A673 (cell line): ENCODE data around the gene MIA2. TPM values are rescaled to one million over a fixed set of nuclear protein-coding genes. Genes with fewer than 3 reads are reported as not detected.

Experiments
- BruUV-seq: library from RNA; stranded (reverse); fragments of 400-500 nt; replicated peaks from 2 replicates; lab custom pipeline; 2021; lab: Mats Ljungman, UMichigan
- CTCF ChIA-PET: fragments of 300-600 bp; sonication (Branson Sonifier 250); formaldehyde crosslinking; loops from one replicate; lab custom pipeline; 2022; ENCODE audit warnings: antibody characterized with exemption; lab: Charles Lee
- POLR2A ChIA-PET: fragments of 300-600 bp; sonication (Branson Sonifier 250); formaldehyde crosslinking; loops from one replicate; lab custom pipeline; 2022; ENCODE audit warnings: antibody characterized with exemption; ENCODE audit not compliant: low non-redundant PET; lab: Charles Lee
- DNase-seq: peaks from one replicate; pipeline ENCODE4 v3.0.0-alpha.2; 2015; ENCODE audit warnings: low spot score
- H3K27ac ChIP-seq: fragments of 200-600 bp; sonication (generic); 2 replicates; pipeline ENCODE4 v1.5.1; 2016; ENCODE audit warnings: mixed run types, low read depth, mild to moderate bottlenecking, mixed read lengths, antibody characterized with exemption, low read length; ENCODE audit not compliant: poor library complexity, severe bottlenecking
- H3K27me3 ChIP-seq: fragments of 200-600 bp; sonication (generic); replicated peaks from 2 replicates; pipeline ENCODE4 v1.6.1; 2017; ENCODE audit warnings: mixed run types, low read depth, mild to moderate bottlenecking, mixed read lengths, antibody characterized with exemption, low read length; ENCODE audit not compliant: insufficient read depth, poor library complexity
- H3K36me3 ChIP-seq: fragments of 200-600 bp; sonication (generic); 2 replicates; pipeline ENCODE4 v1.6.1; 2016; ENCODE audit warnings: mixed run types, mild to moderate bottlenecking, mixed read lengths, antibody characterized with exemption, low read length; ENCODE audit not compliant: insufficient read depth, poor library complexity, severe bottlenecking
- H3K4me1 ChIP-seq: fragments of 200-600 bp; sonication (generic); 2 replicates; pipeline ENCODE4 v1.6.1; 2017; ENCODE audit warnings: mixed run types, mild to moderate bottlenecking, mixed read lengths, antibody characterized with exemption, low read length; ENCODE audit not compliant: insufficient read depth, poor library complexity, severe bottlenecking
- H3K4me3 ChIP-seq: fragments of 200-600 bp; sonication (generic); 2 replicates; pipeline ENCODE4 v1.5.1; 2016; ENCODE audit warnings: low read depth, mixed run types, mild to moderate bottlenecking, mixed read lengths, low read length; ENCODE audit not compliant: poor library complexity, severe bottlenecking
- H3K9me3 ChIP-seq: fragments of 200-600 bp; sonication (generic); 2 replicates; pipeline ENCODE4 v1.6.1; 2016; ENCODE audit warnings: mixed run types, low read depth, mild to moderate bottlenecking, mixed read lengths, antibody characterized with exemption, low read length; ENCODE audit not compliant: poor library complexity, severe bottlenecking
- EZH2 ChIP-seq: fragments of 200-600 bp; sonication (generic); IDR thresholded peaks from 2 replicates; pipeline ENCODE4 v1.6.1; 2017; ENCODE audit warnings: borderline replicate concordance, low read depth, mild to moderate bottlenecking, mixed read lengths, antibody characterized with exemption, low read length; ENCODE audit not compliant: poor library complexity, severe bottlenecking
- intact Hi-C: fragments of 100-400 bp; cut with micrococcal nuclease; formaldehyde crosslinking; loops from one replicate; pipeline ENCODE4 v1.10.0; 2022; ENCODE audit not compliant: unreplicated experiment
- total RNA-seq: library from RNA; stranded (reverse); gene quantifications from 2 replicates; pipeline ENCODE4 v1.2.3, GENCODE V29; 2021
- TF ChIP-seq, protein P1 (sequence below): fragments of 300-800, 200-600 bp; sonication (generic); conservative IDR thresholded peaks from 2 replicates; pipeline ENCODE4 v1.5.1; 2017; ENCODE audit warnings: low read depth, mild to moderate bottlenecking, antibody characterized with exemption, low read length, moderate library complexity, mixed read lengths

MIA2 gene
- total RNA-seq, 1 experiment from 2014 or later = 16.7 TPM

DNA sequence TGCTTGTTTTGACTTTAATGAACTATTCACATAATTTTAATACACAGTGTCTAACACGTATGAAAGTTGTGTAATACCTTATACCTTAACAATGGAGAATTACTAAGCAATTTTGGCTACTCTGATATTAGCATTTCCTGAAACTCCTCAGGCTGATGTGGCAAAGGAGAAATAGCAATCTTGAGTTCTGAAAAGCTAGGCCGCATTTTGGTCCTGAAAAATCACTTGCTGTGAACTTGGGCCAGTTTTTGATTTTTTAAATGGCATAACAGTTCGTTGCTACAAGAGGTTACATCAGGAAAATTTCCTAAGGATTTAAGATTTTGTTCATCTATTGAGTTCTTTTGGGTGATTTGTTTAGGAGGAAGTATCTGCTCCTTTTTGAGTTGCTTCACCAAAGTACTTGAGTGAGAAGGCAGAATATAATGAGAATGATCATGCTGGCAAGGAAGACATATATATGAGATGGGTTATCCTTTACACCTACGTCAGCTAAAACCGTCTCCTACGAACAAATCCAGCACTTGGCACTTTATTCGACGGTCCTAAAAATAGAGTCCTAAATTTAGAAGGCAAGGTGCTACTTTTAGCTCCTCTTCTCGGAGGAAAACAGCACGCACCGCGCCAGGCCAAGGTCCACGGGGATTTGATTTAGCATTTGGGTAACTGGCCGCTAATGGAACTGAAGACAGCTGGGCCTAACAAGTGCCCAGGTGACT lies 32.2 kb downstream of the MIA2 start:
- Histone ChIP-seq H3K36me3 (no peaks in the 10 kb centered on the region), H3K9me3 (peaks cover under 1% of the 10 kb centered on the region), H3K4me1 (peaks cover 18% of the 10 kb centered on the region), H3K4me3 (peak overlapping the region; percentile 74), H3K27me3 (no peaks in the 10 kb centered on the region), H3K27ac (peak overlapping the region; percentile 99)
- TF ChIP-seq EZH2 = no peak
- TF ChIP-seq, protein P1, sequence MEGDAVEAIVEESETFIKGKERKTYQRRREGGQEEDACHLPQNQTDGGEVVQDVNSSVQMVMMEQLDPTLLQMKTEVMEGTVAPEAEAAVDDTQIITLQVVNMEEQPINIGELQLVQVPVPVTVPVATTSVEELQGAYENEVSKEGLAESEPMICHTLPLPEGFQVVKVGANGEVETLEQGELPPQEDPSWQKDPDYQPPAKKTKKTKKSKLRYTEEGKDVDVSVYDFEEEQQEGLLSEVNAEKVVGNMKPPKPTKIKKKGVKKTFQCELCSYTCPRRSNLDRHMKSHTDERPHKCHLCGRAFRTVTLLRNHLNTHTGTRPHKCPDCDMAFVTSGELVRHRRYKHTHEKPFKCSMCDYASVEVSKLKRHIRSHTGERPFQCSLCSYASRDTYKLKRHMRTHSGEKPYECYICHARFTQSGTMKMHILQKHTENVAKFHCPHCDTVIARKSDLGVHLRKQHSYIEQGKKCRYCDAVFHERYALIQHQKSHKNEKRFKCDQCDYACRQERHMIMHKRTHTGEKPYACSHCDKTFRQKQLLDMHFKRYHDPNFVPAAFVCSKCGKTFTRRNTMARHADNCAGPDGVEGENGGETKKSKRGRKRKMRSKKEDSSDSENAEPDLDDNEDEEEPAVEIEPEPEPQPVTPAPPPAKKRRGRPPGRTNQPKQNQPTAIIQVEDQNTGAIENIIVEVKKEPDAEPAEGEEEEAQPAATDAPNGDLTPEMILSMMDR = no peak
- ChIA-PET POLR2A (no interaction called here), CTCF (no interaction called here)
- BruUV-seq = TSS peak; percentile 84
- DNase-seq = peak; percentile 14
- intact Hi-C loops = no loop called here

DNA sequence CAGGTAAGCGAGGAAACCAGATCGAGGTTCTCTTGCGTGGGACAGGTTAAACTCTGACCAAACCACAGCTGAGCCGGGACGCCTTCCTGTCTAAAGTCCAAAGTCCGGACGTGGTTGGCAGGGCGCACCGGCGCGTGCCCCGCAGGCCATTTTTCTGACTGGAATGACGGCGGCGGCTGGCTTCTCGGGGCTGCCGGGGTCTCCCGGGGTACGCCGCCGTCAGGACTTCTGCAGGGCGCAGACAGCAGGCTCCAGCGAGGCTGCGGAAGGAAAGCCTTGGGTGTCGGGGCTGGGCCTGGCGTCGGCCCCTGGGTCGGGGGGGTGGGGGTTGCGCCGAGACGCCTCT lies 32.8 kb downstream of the MIA2 start:
- TF ChIP-seq, protein P1 = no peak
- no peak for TF ChIP-seq EZH2

DNA sequence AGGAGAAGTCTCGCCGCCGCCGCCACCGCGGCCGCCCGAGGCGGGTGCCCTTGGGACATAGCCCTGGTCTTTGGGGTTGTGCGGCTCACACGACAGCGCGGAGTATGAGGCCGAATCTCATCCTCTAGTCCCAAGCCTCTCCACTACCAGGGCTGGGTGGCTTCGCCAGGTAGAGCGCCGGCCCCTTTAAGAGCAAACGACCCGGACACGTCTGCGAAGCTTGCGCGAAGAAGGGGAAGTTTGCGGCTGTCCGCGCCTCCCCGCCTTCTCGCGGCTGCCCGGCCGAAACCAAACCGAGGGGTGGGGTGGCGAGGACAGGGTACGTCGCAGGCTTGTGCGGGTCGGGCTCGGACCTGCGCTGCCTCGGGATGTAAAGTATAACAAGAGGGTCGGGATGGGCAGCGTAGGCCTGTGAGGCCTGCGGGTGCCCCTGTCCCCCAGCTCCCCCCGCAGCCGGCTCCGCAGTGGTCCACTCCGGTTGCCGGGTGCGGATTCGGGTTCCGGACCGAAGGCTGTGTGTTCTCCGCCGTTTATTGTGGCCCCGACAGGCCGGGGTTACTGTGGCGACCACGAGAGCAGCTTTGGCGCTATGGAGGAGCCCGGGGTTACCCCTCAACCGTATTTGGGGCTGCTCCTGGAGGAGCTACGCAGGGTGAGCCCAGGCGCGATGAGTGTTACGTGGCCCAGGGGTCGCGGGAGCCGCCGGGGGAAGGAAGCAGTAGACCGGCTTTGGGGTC lies 33.3 kb downstream of the MIA2 start:
- intact Hi-C loops = no loop called here
- ChIA-PET POLR2A (interaction anchor here (0.5 kb wide), 1 partner anchor 89 kb away, joined by 20 read pairs; no protein-coding TSS in a partner anchor), CTCF (no interaction called here)
- TF ChIP-seq, protein P1 = no peak
- no peak for TF ChIP-seq EZH2
- Histone ChIP-seq H3K27ac (peak overlapping the region; percentile 99), H3K9me3 (peaks cover 9% of the 10 kb centered on the region), H3K4me3 (peak overlapping the region; percentile 74), H3K36me3 (no peaks in the 10 kb centered on the region), H3K4me1 (peaks cover 18% of the 10 kb centered on the region), H3K27me3 (no peaks in the 10 kb centered on the region)
- BruUV-seq = no TSS peak
- peak; percentile 89 for DNase-seq

More for the DNA sequence above, 32.8 kb downstream of the MIA2 start:
- no TSS peak for BruUV-seq
- Histone ChIP-seq H3K4me3 (peak overlapping the region; percentile 74), H3K9me3 (peaks cover 5% of the 10 kb centered on the region), H3K27ac (peak overlapping the region; percentile 99), H3K36me3 (no peaks in the 10 kb centered on the region), H3K4me1 (peaks cover 18% of the 10 kb centered on the region), H3K27me3 (no peaks in the 10 kb centered on the region)
- intact Hi-C loops = no loop called here
- POLR2A ChIA-PET = no interaction called here
- no peak for DNase-seq
- CTCF ChIA-PET = no interaction called here
